HG03108 (cell line): Measurements from ENCODE around the gene IL4I1.

Experiments used
- ATAC-seq: cut with Tn5 transposase; IDR thresholded peaks from one replicate; pipeline ENCODE4 v1.9.1; 2021; ENCODE audit warnings: moderate library complexity; ENCODE audit not compliant: unreplicated experiment

IL4I1 gene

GRCh38 chr19:49866933-49867782 is 29.5 kb downstream of the IL4I1 start, which contains the start of gene PNKP:
Gene PNKP, minus strand, starts transcription at chr19:49867576. Its CDS starts 372 bp downstream, at chr19:49867204.
- ATAC-seq = peak; percentile 32

- no peak for ATAC-seq
Measured at GRCh38 chr19:49864890-49865289, 31.8 kb downstream of the IL4I1 start.

GRCh38 chr19:49863935-49864320 is 32.8 kb downstream of the IL4I1 start:
- ATAC-seq = no peak

GRCh38 chr19:49863254-49863934 is 33.3 kb downstream of the IL4I1 start:
- no peak for ATAC-seq

GRCh38 chr19:49862391-49863253 is 34.1 kb downstream of the IL4I1 start:
- ATAC-seq = no peak

GRCh38 chr19:49861541-49862378 is 34.9 kb downstream of the IL4I1 start:
- ATAC-seq = no peak

- no peak for ATAC-seq
Measured at GRCh38 chr19:49861107-49861506, 35.6 kb downstream of the IL4I1 start.

GRCh38 chr19:49860336-49861102 is 36.2 kb downstream of the IL4I1 start:
- no peak for ATAC-seq

- ATAC-seq = no peak
Measured at GRCh38 chr19:49859682-49860335, 36.9 kb downstream of the IL4I1 start.

GRCh38 chr19:49858088-49858985 is 38.4 kb downstream of the IL4I1 start:
- no peak for ATAC-seq

- no peak for ATAC-seq
Measured at GRCh38 chr19:49857838-49858087, 38.9 kb downstream of the IL4I1 start.

- ATAC-seq = no peak
Measured at GRCh38 chr19:49857061-49857837, 39.4 kb downstream of the IL4I1 start.

- ATAC-seq = no peak
Measured at GRCh38 chr19:49856574-49857021, 40.1 kb downstream of the IL4I1 start.

GRCh38 chr19:49855676-49856573 is 40.8 kb downstream of the IL4I1 start:
- no peak for ATAC-seq

- ATAC-seq = no peak
Measured at GRCh38 chr19:49855277-49855675, 41.4 kb downstream of the IL4I1 start.
